RPMI7951 (cell line): ENCODE results near the gene RPS6KC1. TPM values are rescaled to one million over a fixed set of nuclear protein-coding genes. Genes with fewer than 3 reads are reported as not detected.
"Not testable (repeated sequence)": the region's sequence is repeated elsewhere in the genome, so short reads cannot be mapped to it uniquely, and the experiment has no call there.

ENCODE experiments used
- DNase-seq: peaks from one replicate; pipeline ENCODE4 v3.0.0-alpha.2; 2012; ENCODE audit warnings: low read depth
- total RNA-seq: library from RNA; depleted of rRNA; stranded (reverse); fragments of >200 nt; shearing (Covaris generic); gene quantifications from 2 replicates; pipeline ENCODE4 v1.2.3, GENCODE V29; 2014; rRNA removed

The RPS6KC1 gene, protein sequence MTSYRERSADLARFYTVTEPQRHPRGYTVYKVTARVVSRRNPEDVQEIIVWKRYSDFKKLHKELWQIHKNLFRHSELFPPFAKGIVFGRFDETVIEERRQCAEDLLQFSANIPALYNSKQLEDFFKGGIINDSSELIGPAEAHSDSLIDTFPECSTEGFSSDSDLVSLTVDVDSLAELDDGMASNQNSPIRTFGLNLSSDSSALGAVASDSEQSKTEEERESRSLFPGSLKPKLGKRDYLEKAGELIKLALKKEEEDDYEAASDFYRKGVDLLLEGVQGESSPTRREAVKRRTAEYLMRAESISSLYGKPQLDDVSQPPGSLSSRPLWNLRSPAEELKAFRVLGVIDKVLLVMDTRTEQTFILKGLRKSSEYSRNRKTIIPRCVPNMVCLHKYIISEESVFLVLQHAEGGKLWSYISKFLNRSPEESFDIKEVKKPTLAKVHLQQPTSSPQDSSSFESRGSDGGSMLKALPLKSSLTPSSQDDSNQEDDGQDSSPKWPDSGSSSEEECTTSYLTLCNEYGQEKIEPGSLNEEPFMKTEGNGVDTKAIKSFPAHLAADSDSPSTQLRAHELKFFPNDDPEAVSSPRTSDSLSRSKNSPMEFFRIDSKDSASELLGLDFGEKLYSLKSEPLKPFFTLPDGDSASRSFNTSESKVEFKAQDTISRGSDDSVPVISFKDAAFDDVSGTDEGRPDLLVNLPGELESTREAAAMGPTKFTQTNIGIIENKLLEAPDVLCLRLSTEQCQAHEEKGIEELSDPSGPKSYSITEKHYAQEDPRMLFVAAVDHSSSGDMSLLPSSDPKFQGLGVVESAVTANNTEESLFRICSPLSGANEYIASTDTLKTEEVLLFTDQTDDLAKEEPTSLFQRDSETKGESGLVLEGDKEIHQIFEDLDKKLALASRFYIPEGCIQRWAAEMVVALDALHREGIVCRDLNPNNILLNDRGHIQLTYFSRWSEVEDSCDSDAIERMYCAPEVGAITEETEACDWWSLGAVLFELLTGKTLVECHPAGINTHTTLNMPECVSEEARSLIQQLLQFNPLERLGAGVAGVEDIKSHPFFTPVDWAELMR
- 14.7 and 19.3 TPM in 2 replicates for total RNA-seq

GRCh38 chr1:213051127-213051880 lies at the start of gene RPS6KC1:
RPS6KC1 (plus strand) TSS chr1:213051241; CDS start chr1:213051405, 164 bp downstream.
- DNase-seq = peak; percentile 83

DNA sequence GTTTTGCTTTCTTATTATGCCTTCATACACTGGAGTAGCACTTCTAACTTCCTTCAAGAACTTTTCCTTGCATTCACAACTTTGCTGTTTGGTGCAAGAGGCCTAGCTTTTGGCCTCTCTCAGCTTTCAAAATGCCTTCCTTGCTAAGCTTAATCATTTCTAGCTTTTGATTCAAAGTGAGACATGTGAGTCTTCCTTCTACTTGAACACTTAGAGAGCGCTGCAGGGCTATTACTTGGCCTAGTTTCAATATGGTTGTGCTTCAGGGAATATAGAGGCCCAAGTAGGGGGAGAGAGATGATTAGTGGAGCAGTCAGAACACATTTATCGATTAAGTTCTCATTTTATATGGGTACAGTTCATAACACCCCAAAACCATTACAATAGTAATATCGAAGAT lies 47.8 kb upstream of the RPS6KC1 start:
- DNase-seq = no peak

GRCh38 chr1:213008564-213008963 lies 42.5 kb upstream of the RPS6KC1 start:
- no peak for DNase-seq

DNA sequence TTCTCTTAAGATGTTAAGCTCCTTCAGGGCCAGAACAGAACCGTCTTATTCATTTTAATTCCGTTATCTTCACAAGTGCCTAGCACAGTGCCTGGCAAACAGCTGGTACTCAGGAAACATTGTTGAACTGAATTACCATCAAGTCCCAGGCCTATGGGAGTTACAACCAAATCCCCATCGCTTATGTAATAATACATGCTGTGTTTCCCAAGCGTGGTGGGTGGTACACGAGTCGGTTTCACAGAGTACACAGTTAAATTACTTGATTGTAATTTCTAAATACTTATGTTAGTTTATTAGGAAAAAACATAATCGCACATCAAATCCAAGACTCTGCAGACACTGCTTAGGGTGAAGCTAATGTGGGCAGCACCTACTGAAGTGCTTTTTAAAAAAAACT lies 36.4 kb upstream of the RPS6KC1 start:
- DNase-seq = peak; percentile 15

DNA sequence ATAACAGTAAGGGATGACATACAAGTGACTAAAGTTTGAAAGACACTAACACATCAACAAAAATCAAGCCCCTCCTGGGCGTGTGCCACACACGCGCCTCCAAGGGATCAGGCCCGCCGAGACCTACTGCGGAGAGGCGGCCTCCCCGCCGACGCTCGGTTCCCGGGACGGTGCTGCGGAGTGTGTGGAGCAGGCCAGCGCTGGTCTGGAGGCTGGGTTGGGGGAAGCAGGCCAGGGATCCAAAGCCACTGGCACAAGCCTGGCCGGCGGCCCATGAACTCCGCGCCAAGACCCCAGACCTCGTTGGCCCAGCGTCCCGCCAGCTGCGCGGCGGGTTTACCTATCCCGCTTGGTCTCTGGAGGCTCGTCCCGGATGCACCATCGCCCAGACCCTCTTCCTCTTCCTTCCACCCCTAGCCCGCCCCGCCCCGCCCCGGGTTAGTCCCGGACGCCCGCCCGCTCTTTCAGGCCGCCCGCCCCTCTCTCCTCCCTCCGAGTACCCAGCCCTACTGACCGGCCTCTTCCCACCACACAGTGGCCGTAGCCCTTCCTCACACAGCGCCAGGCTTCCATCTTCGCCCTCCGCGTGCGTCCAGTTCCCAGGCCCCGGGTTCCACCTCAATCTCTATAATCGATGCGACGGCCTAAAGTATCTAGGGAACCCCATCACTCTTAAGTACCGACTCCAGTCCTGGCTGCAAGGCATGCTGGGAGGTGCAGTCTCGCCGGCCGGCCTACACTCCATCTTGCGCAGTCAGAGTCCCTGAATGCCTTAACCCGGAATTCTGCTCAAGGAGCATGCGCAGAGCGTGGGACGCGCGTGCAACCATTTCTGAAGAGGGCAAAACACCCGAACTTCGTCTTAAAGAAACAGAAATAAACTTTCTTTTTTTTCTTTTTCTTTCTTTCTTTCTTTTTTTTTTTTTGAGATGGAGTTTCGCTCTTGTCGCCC lies 35.7 kb upstream of the RPS6KC1 start, which contains the start of gene ANGEL2:
Gene ANGEL2 (minus strand): TSS at position 769 of the 952 bp plus-strand sequence. CDS start 196 bp downstream, at position 573.
- DNase-seq = peak; percentile 94

- DNase-seq = no peak
These were observed 33.4 kb upstream of the RPS6KC1 start for GRCh38 chr1:213017447-213018273.

DNA sequence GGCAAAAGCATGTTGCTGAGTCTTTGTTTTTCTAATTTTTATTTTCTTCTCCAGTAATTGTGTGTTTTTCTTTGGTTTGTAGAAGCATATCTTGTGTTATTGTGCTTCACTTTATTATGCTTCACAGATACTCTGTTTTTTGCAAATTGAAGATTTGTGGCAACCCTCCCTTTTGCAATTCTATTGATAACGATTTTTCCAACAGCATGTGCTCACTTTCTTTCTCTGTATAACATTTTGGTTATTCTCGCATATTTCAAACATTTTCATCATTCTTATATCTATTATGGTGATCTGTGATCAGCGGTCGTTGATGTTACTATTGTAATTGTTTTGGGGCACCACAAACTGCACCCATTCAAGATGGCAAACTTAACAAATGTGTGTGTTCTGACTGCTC lies 31.6 kb upstream of the RPS6KC1 start:
- DNase-seq = no peak

DNA sequence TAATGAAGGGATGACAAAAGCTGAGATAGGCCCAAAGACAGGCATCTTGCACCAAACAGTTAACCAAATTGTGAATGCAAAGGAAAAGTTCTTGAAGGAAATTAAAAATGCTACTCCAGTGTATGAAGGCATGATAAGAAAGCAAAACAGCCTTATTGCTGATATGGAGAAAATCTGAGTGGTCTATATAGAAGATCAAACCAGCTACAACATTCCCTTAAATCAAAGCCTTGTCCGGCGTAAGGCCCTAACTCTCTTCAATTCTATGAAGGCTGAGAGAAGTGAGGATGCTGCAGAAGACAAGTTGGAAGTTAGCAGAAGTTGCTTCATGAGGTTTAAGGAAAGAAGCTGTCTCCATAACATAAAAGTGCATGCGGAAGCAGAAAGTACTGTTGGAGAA lies 31.0 kb upstream of the RPS6KC1 start:
- no peak for DNase-seq

- DNase-seq = not testable (repeated sequence)
These were observed 24.0 kb upstream of the RPS6KC1 start for GRCh38 chr1:213027024-213027423.

DNA sequence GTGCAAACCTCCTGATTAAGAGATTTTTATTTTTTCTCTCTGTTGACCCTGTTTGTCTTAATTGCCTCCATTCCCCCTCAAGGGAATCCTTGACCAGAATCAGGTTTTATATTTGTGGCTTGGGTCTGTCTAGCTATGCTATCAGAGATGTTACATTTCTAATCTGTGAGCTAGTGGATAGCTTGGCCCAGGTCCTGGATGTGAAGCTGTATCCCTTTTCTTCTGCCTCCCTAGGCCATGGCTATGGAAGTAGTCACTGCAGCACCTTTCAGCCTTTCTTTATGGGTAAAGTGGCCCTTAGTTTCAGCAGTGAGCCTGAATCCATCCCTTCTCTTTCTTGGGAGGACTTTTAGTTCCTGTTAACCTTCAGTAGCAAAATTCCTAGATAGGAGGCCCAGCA lies 18.4 kb upstream of the RPS6KC1 start:
- DNase-seq = no peak

DNA sequence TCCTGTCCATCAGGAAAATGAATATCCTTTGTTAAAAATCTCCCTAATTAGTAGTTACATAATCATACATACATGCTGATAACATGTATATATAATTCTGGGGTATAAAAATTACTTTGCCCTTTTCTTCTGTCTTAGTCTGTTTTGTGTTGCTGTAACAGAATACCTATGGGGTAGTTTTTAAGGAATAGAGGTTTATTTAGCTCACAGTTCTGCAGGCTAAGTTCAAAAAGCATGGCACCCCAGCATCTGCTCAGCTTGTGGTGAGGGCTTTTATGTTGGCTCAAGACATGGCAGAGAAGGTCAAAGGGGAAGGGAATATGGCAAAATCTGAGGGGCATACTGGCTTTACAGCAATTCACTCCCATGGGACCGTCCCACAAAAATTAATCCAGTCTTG lies 16.3 kb upstream of the RPS6KC1 start:
- DNase-seq = no peak

DNA sequence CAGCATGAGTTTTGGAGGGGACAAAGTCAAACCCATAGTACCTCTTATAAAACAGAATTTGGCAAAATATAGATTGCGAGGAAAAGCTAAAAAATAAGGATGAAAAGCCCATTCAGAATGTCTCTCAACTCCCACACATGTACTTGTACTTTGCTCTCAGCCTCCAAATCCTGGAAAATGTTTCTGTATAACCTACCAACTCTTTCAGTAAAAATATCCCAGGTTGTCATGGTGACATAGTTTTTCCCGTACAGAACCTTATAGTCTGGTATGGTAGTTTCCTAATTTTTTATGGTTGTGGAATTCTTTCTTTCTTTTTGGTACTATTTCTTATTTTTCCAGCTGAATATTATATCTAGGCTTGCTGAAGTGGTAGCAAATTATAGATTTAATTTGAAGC lies 15.5 kb upstream of the RPS6KC1 start:
- DNase-seq = no peak

DNA sequence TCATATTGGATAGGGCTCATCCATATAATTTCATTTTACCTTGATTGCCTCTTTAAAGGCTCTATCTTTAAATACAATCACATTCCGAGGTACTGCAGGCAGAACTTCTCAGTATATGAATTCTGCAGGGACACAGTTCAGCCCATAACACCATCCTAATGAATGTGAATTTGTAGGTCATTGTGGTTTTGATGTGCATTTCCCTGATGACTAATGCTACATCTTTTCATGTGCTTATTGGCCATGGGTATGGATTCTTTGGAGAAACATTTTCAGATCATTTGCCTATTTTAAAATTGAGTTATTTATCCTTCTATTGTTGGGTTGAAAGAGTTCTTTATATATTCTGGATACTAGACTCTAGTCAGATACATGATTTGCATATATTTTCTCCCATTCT lies 9.6 kb upstream of the RPS6KC1 start:
- DNase-seq = peak; percentile 59

- not testable (repeated sequence) for DNase-seq
These were observed 5.5 kb upstream of the RPS6KC1 start for GRCh38 chr1:213045321-213046226.

- no peak for DNase-seq
These were observed 1.8 kb upstream of the RPS6KC1 start for GRCh38 chr1:213049232-213049631.

GRCh38 chr1:213050745-213051126 lies 305 bp upstream of the RPS6KC1 start:
- no peak for DNase-seq

GRCh38 chr1:213051881-213052202 lies 801 bp downstream of the RPS6KC1 start:
- no peak for DNase-seq

DNA sequence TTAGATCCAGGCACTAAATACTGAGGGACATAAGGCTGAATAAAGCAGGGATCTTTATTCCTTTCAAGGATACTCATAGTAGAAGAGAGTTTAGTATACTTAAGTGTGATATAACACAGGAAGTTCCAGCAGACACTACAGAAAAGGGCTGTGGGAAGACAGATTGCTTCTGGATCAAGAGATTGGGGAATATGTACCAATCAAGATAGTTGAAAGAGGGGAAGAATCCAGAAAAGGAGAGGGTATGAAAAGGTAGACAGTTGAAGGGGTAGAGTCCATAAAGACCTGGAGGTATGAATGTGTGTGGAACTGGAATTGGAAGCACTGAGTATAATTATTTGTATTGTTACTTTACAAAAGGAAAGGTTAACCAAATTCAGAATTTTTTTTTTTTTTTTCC lies 2.4 kb downstream of the RPS6KC1 start:
- DNase-seq = no peak

DNA sequence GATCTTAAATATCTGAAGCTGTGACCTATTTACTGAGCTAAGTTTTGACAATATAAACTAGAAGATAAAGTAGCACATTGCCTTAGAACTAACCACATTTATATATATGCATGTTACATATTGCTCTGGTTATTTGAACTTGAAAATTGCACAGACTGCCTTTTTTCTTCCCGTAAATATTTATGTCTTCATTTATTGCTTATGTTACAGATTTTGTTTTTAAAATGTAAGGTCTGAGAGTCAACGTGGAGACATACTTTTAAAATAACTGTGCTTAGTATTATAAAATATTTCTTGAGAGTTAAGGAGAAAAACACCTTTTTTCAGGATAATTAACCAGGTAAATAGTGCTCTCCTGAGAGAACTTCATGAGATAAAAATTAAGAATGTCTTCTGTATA lies 3.1 kb downstream of the RPS6KC1 start:
- DNase-seq = no peak
